Endodermal cell (in vitro differentiated cells): ENCODE measurements around the gene NDUFA12. TPM values are rescaled to one million over a fixed set of nuclear protein-coding genes. Genes with fewer than 3 reads are reported as not detected.

ENCODE experiments used
- DNase-seq: peaks from one replicate; pipeline ENCODE4 v3.0.0-alpha.2; 2017
- H3K27ac ChIP-seq: 2 replicates; pipeline ENCODE4 v1.5.1; 2013; ENCODE audit warnings: mild to moderate bottlenecking, low read depth, low read length, moderate library complexity
- H3K27me3 ChIP-seq: 2 replicates; pipeline ENCODE4 v1.6.1; 2013; ENCODE audit warnings: mild to moderate bottlenecking, low read length, moderate library complexity; ENCODE audit not compliant: insufficient read depth, control insufficient read depth, poor library complexity, severe bottlenecking
- H3K36me3 ChIP-seq: 2 replicates; pipeline ENCODE4 v1.7.0; 2013; ENCODE audit warnings: mild to moderate bottlenecking, low read length, moderate library complexity; ENCODE audit not compliant: control insufficient read depth, insufficient read depth
- H3K4me1 ChIP-seq: one replicate; pipeline ENCODE4 v1.7.0; 2013; ENCODE audit warnings: low read length; ENCODE audit not compliant: control insufficient read depth, insufficient read depth
- H3K4me3 ChIP-seq: 2 replicates; pipeline ENCODE4 v1.5.1; 2013; ENCODE audit warnings: mild to moderate bottlenecking, low read length, moderate library complexity
- H3K9ac ChIP-seq: 2 replicates; pipeline ENCODE4 v1.6.1; 2013; ENCODE audit warnings: mild to moderate bottlenecking, low read length, moderate library complexity; ENCODE audit not compliant: poor library complexity, severe bottlenecking; ENCODE audit errors: extremely low read depth
- H3K9me3 ChIP-seq: 2 replicates; pipeline ENCODE4 v1.6.1; 2013; ENCODE audit warnings: mild to moderate bottlenecking, low read length, moderate library complexity; ENCODE audit not compliant: control insufficient read depth
- H3K27ac Mint-ChIP-seq: 2 replicates; pipeline ENCODE4 v1.8.0; 2020; ENCODE audit warnings: mixed read lengths
- H3K27me3 Mint-ChIP-seq: 2 replicates; pipeline ENCODE4 v1.8.0; 2021; ENCODE audit warnings: mild to moderate bottlenecking, mixed read lengths; ENCODE audit not compliant: insufficient read depth
- H3K36me3 Mint-ChIP-seq: 2 replicates; pipeline ENCODE4 v1.8.0; 2020; ENCODE audit warnings: low read depth, mixed read lengths
- H3K4me1 Mint-ChIP-seq: 2 replicates; pipeline ENCODE4 v1.8.0; 2020; ENCODE audit warnings: mixed read lengths
- H3K4me3 Mint-ChIP-seq: 2 replicates; pipeline ENCODE4 v1.8.0; 2020; ENCODE audit warnings: mild to moderate bottlenecking, moderate library complexity, mixed read lengths
- H3K9me3 Mint-ChIP-seq: 2 replicates; pipeline ENCODE4 v1.8.0; 2020; ENCODE audit warnings: mild to moderate bottlenecking, mixed read lengths
- CTCF ChIP-seq: fragments of 200-600 bp; sonication (generic); conservative IDR thresholded peaks from 2 replicates; pipeline ENCODE4 v1.5.0; 2021; ENCODE audit warnings: antibody characterized with exemption, mild to moderate bottlenecking
- WGBS, 2 experiments: methylation state at CpG; one replicate each; pipeline versions ENCODE4 v1.1.5 to v1.1.7; 2013; ENCODE audit warnings: missing lambda C conversion rate in 2 of 2, mixed read lengths in 1 of 2; ENCODE audit not compliant: insufficient coverage in 1 of 2, insufficient read length in 1 of 2; 5-methylcytosine and 5-hydroxymethylcytosine counted together
- total RNA-seq, 2 donors: library from RNA; stranded (reverse); fragmentation: NEBNext Ultra II Directional in 1 of 2; extraction: Animal tissue kit (Norgen Biotek cat#: 25700) in 1 of 2; gene quantifications; 2 replicates in 1 of 2; 3 replicates in 1 of 2; pipeline ENCODE4 v1.2.1, GENCODE V29; 2021

Gene NDUFA12
- total RNA-seq, 2 donors from 2014 or later, result 113 to 131 TPM

- Histone ChIP-seq H3K9me3 (no peaks in the 10 kb centered on the region), H3K9ac (no peak overlapping the region), H3K36me3 (peaks cover 4% of the 10 kb centered on the region), H3K4me1 (peaks cover 4% of the 10 kb centered on the region), H3K27ac (no peak overlapping the region), H3K4me3 (no peak overlapping the region), H3K27me3 (no peaks in the 10 kb centered on the region)
- H3K4me3 Mint-ChIP-seq, result no peak overlapping the region
- peaks cover 6% of the 10 kb centered on the region for H3K36me3 Mint-ChIP-seq
- H3K9me3 Mint-ChIP-seq, result no peaks in the 10 kb centered on the region
- no peaks in the 10 kb centered on the region for H3K4me1 Mint-ChIP-seq
- no peak for DNase-seq
- WGBS, 2 experiments, result 95 to 97% methylated on average over 4 of the region's 4 CpGs
- no peak overlapping the region for H3K27ac Mint-ChIP-seq
- no peak for TF ChIP-seq CTCF
- no peaks in the 10 kb centered on the region for H3K27me3 Mint-ChIP-seq
These were observed 25.6 kb downstream of the NDUFA12 start for GRCh38 chr12:94977766-94978468.

- Histone ChIP-seq H3K9me3 (no peaks in the 10 kb centered on the region), H3K4me3 (no peak overlapping the region), H3K4me1 (peaks cover 4% of the 10 kb centered on the region), H3K27ac (no peak overlapping the region), H3K36me3 (peaks cover 8% of the 10 kb centered on the region), H3K27me3 (no peaks in the 10 kb centered on the region), H3K9ac (no peak overlapping the region)
- H3K4me1 Mint-ChIP-seq, result no peaks in the 10 kb centered on the region
- 90 to 100% methylated on average over 3 to 5 of the region's 5 CpGs for WGBS, 2 experiments
- no peak overlapping the region for H3K4me3 Mint-ChIP-seq
- H3K9me3 Mint-ChIP-seq, result no peaks in the 10 kb centered on the region
- TF ChIP-seq CTCF, result no peak
- no peak overlapping the region for H3K27ac Mint-ChIP-seq
- H3K27me3 Mint-ChIP-seq, result no peaks in the 10 kb centered on the region
- no peak for DNase-seq
- peaks cover 17% of the 10 kb centered on the region for H3K36me3 Mint-ChIP-seq
These were observed 30.3 kb downstream of the NDUFA12 start for GRCh38 chr12:94973221-94973620.

- Histone ChIP-seq H3K9ac (no peak overlapping the region), H3K27ac (no peak overlapping the region), H3K4me3 (no peak overlapping the region), H3K27me3 (no peaks in the 10 kb centered on the region), H3K36me3 (peaks cover 8% of the 10 kb centered on the region), H3K9me3 (no peaks in the 10 kb centered on the region), H3K4me1 (peaks cover 4% of the 10 kb centered on the region)
- Mint-ChIP-seq H3K27me3 (no peaks in the 10 kb centered on the region), H3K9me3 (no peaks in the 10 kb centered on the region), H3K36me3 (peaks cover 17% of the 10 kb centered on the region), H3K27ac (no peak overlapping the region), H3K4me1 (no peaks in the 10 kb centered on the region), H3K4me3 (no peak overlapping the region)
- no peak for TF ChIP-seq CTCF
- DNase-seq, result no peak
- 91 to 93% methylated on average over 2 of the region's 2 CpGs for WGBS, 2 experiments
These were observed 30.7 kb downstream of the NDUFA12 start for GRCh38 chr12:94972795-94973194.
